T-helper 2 cell treated with Interferon-gamma antibody and Interleukin-4, amounts not matched to agents 5 μg/mL and 100 μg/mL, for 36 hours (primary cell): Measurements from ENCODE around the gene GPR180.
"Not testable (repeated sequence)": the region's sequence is repeated elsewhere in the genome, so short reads cannot be mapped to it uniquely, and the experiment has no call there.

Experiments
- DNase-seq: peaks from one replicate; pipeline ENCODE4 v3.0.0; 2021; ENCODE audit warnings: low spot score
- H3K27ac Mint-ChIP-seq: one replicate; pipeline ENCODE4 v1.8.0; 2021; ENCODE audit warnings: mild to moderate bottlenecking, mixed read lengths
- H3K27me3 Mint-ChIP-seq: one replicate; pipeline ENCODE4 v1.8.0; 2021; ENCODE audit warnings: low read depth, mixed read lengths
- H3K36me3 Mint-ChIP-seq: one replicate; pipeline ENCODE4 v1.8.0; 2021; ENCODE audit warnings: low read depth, mixed read lengths
- H3K4me1 Mint-ChIP-seq: one replicate; pipeline ENCODE4 v1.8.0; 2021; ENCODE audit warnings: low read depth, mixed read lengths
- H3K4me3 Mint-ChIP-seq: one replicate; pipeline ENCODE4 v1.8.0; 2022; ENCODE audit warnings: mild to moderate bottlenecking, moderate library complexity, mixed read lengths
- H3K9me3 Mint-ChIP-seq: one replicate; pipeline ENCODE4 v1.8.0; 2021; ENCODE audit warnings: mixed read lengths

GPR180 gene

GRCh38 chr13:94609196-94609595 lies 7.5 kb downstream of the GPR180 start:
- Mint-ChIP-seq H3K36me3 (peaks cover 32% of the 10 kb centered on the region), H3K4me1 (peaks cover 14% of the 10 kb centered on the region), H3K9me3 (no peaks in the 10 kb centered on the region), H3K4me3 (no peak overlapping the region), H3K27me3 (no peaks in the 10 kb centered on the region), H3K27ac (no peak overlapping the region)
- DNase-seq = no peak

DNA sequence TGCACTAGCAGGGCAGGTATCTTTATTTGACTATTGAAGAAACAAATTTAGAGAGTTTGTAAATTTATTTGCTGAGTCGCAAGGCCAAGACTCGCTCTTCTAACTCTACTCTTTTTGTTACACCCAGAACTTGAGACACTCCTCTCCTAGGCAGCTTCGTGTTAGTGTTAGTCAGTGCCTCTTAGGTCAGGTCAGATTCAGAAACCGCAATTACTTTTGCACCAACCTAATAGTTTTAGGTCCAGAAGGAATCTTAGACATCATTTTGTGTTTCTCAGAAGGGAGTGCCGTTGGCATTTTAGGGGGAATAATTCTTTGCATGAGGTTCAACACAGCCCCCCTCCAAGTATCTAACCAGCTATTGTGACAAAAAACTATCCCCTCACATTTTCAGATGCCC lies 8.8 kb downstream of the GPR180 start:
- Mint-ChIP-seq H3K27ac (no peak overlapping the region), H3K36me3 (peaks cover 36% of the 10 kb centered on the region)

GRCh38 chr13:94612050-94612449 lies 10.4 kb downstream of the GPR180 start:
- Mint-ChIP-seq H3K9me3 (no peaks in the 10 kb centered on the region), H3K4me3 (no peak overlapping the region), H3K36me3 (peaks cover 28% of the 10 kb centered on the region), H3K27me3 (no peaks in the 10 kb centered on the region), H3K4me1 (peaks cover 15% of the 10 kb centered on the region), H3K27ac (no peak overlapping the region)
- DNase-seq = no peak

More for the DNA sequence above, 8.8 kb downstream of the GPR180 start:
- Mint-ChIP-seq H3K4me3 (no peak overlapping the region), H3K9me3 (no peaks in the 10 kb centered on the region), H3K4me1 (peaks cover 14% of the 10 kb centered on the region), H3K27me3 (no peaks in the 10 kb centered on the region)
- DNase-seq = no peak

DNA sequence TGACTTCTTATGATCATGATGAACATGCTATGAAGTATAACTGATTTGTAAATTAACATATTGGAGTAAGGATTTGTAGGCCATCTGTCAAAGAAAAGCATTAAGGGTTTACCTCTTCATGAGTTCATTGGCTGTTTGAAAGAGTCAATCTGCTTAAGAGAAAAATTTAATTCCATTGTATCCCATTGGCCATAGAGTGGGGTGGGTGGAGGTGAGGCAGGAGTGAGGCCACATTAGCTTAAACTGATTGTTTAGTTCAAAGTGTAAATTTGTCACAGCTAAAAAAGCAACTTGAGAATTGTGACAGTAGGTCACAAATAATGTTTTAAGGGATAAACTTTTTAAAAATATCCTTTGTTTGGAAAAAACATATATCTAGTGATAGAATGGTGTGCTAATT lies 11.4 kb downstream of the GPR180 start:
- Mint-ChIP-seq H3K36me3 (peaks cover 23% of the 10 kb centered on the region), H3K4me1 (peaks cover 13% of the 10 kb centered on the region), H3K9me3 (no peaks in the 10 kb centered on the region), H3K4me3 (no peak overlapping the region), H3K27ac (no peak overlapping the region), H3K27me3 (no peaks in the 10 kb centered on the region)
- DNase-seq = no peak

GRCh38 chr13:94617389-94618000 lies 15.8 kb downstream of the GPR180 start:
- Mint-ChIP-seq H3K27me3 (no peaks in the 10 kb centered on the region), H3K36me3 (peaks cover 23% of the 10 kb centered on the region), H3K4me1 (peaks cover 9% of the 10 kb centered on the region), H3K27ac (no peak overlapping the region), H3K9me3 (no peaks in the 10 kb centered on the region), H3K4me3 (no peak overlapping the region)
- no peak for DNase-seq

DNA sequence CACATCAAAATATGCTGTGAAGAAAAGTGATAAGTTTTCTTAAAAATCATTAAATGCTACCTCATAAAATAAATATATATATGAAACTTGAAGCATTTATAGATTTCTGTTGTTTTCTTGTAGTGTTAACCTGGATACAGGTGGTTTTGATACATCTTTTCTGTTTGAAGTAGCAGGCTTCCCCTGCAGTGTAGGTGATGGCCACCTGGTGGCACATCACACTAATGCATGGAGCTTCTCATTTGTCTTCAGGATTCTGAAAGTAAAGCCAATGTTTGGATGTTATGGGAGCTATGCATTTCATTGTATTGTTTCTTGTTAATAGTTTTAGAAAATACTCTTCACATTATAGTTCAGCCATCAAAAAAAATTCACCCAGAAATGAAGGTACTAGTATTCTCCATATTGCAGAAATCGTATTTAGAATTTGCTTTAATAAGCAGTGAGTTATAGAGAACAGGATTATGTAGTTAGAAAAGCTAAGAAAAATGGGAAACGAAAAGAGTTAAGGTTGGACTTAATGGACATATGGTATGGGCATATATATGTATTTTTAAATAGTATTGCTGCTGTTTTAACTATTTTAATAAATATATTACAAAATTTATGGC lies 18.7 kb downstream of the GPR180 start:
- Mint-ChIP-seq H3K4me1 (peaks cover 9% of the 10 kb centered on the region), H3K4me3 (no peak overlapping the region), H3K9me3 (no peaks in the 10 kb centered on the region), H3K36me3 (peaks cover 24% of the 10 kb centered on the region), H3K27ac (no peak overlapping the region), H3K27me3 (no peaks in the 10 kb centered on the region)
- no peak for DNase-seq

DNA sequence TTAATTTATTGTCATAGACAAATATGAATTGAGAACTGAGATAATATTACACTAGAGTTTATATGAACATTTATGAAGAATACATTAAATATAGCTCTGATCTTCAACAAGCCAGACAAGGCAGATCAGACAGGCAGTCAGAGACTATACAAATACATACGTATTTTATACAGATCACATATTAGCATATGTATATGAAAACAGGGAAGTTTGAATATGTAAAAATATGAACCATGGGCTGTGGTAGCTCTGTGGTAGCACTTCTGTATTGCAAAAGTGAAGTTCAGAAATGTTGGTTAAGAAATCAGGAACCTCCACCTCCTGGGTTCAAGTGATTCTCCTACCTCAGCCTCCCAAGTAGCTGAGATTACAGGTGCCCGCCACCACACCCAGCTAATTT lies 20.7 kb downstream of the GPR180 start:
- no peak for DNase-seq
- Mint-ChIP-seq H3K36me3 (peaks cover 27% of the 10 kb centered on the region), H3K4me1 (peaks cover under 1% of the 10 kb centered on the region), H3K27ac (no peak overlapping the region), H3K27me3 (no peaks in the 10 kb centered on the region), H3K9me3 (no peaks in the 10 kb centered on the region), H3K4me3 (no peak overlapping the region)

DNA sequence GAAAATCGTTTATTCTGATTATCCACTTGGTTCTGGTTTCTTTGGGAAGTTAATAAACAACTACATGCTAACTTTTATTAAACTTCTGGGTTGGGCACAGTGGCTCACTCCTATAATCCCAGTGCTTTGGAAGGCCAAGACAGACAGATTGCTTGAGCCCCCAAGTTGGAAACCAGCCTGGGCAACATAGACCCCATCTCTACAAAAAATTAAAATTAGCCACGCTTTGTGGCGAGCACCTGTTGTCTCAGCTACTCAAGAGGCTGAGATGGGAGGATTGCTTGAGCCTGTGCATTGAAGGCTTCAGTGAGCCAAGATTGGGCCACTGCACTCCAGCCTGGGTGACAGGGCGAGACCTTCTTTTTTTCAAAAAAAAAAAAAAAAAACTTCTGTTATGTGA lies 21.7 kb downstream of the GPR180 start:
- H3K4me1 Mint-ChIP-seq = no peaks in the 10 kb centered on the region
- H3K27me3 Mint-ChIP-seq = no peaks in the 10 kb centered on the region
- H3K27ac Mint-ChIP-seq = no peak overlapping the region
- DNase-seq = no peak
- no peaks in the 10 kb centered on the region for H3K9me3 Mint-ChIP-seq
- H3K4me3 Mint-ChIP-seq = no peak overlapping the region
- H3K36me3 Mint-ChIP-seq = peaks cover 26% of the 10 kb centered on the region

DNA sequence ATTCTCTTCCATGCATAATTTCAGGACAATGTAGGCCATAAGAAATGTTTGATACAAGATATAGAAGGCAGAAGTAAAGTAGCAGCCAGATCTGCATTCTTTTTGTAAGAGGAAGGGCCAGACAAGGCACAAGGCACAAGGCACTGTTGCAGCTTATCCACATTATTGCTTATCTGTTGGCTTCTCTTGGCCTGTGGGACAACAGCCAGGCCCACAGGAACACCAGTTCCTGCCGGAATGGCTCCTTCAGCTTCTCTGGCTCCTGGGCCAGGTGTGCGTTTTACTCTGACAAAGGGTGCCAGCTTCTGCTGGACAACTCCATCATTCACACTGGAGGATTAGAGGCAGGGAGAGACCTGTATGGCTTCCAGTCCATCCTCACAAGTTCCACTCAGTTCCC lies 29.2 kb downstream of the GPR180 start:
- no peaks in the 10 kb centered on the region for H3K9me3 Mint-ChIP-seq
- no peaks in the 10 kb centered on the region for H3K27me3 Mint-ChIP-seq
- no peak for DNase-seq
- no peak overlapping the region for H3K4me3 Mint-ChIP-seq
- H3K4me1 Mint-ChIP-seq = no peaks in the 10 kb centered on the region
- H3K27ac Mint-ChIP-seq = no peak overlapping the region
- peaks cover 20% of the 10 kb centered on the region for H3K36me3 Mint-ChIP-seq

DNA sequence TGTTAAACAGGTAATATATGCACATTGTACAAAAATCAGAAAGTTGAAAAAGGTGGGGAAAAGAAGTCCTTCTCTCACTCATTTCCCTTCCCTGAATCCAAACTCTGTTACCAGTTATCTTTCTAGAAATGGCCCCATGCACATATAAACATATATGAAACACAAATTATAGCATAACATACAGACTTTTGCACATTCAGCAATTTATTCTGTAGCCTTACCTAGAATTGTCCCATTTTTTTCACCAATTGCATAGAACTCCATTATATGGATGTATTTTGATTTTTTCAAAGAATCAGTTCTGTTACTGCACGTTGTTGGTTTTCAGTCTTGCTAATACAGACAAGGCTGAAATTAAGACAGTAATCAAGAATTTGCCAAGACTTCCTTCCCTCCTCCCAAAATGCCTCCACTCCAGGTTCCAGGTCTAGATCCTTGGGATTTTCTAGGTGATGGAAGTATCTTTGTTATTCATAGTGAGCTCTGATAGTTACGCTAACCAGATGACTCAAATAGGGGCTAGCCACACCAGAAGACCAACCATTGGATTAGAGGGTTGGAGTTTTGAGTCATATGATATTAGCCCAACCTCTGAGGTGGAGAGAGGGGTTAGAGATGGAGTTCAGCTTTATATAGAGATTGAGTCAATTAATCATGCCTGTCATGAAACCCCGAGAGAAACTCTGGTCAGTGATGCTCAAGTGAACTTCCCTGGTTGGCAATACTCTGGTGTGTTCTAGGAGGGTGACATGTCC lies 30.7 kb downstream of the GPR180 start:
- Mint-ChIP-seq H3K36me3 (peaks cover 17% of the 10 kb centered on the region), H3K27ac (no peak overlapping the region), H3K4me1 (no peaks in the 10 kb centered on the region), H3K4me3 (no peak overlapping the region), H3K27me3 (no peaks in the 10 kb centered on the region), H3K9me3 (no peaks in the 10 kb centered on the region)
- DNase-seq = no peak

DNA sequence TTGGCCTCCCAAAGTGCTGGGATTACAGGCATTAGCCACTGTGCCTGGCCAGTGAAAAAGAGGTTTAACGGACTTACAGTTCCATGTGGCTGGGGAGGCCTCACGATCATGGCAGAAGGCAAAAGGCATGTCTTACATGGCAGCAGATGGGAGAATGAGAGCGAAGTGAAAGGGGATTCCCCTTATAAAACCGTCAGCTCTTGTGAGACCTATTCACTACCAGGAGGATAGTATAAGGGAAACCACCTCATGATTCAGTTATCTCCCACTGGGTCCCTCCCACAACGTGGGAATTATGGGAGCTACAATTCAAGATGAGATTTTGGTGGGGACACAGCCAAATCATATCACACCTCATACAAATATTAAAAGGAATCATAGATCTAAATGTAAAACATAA lies 34.4 kb downstream of the GPR180 start:
- H3K4me1 Mint-ChIP-seq, H3K27me3 Mint-ChIP-seq, H3K9me3 Mint-ChIP-seq, H3K4me3 Mint-ChIP-seq, DNase-seq, H3K36me3 Mint-ChIP-seq, H3K27ac Mint-ChIP-seq: not testable (repeated sequence)

- Mint-ChIP-seq H3K9me3 (no peaks in the 10 kb centered on the region), H3K36me3 (peaks cover 3% of the 10 kb centered on the region), H3K4me3 (no peak overlapping the region), H3K27me3 (no peaks in the 10 kb centered on the region), H3K4me1 (no peaks in the 10 kb centered on the region), H3K27ac (no peak overlapping the region)
- no peak for DNase-seq
Observed at GRCh38 chr13:94636942-94637578, 35.4 kb downstream of the GPR180 start.

GRCh38 chr13:94637677-94638076 lies 36.0 kb downstream of the GPR180 start:
- not testable (repeated sequence) for H3K27ac Mint-ChIP-seq, H3K4me1 Mint-ChIP-seq, DNase-seq, H3K36me3 Mint-ChIP-seq, H3K4me3 Mint-ChIP-seq, H3K27me3 Mint-ChIP-seq, H3K9me3 Mint-ChIP-seq

DNA sequence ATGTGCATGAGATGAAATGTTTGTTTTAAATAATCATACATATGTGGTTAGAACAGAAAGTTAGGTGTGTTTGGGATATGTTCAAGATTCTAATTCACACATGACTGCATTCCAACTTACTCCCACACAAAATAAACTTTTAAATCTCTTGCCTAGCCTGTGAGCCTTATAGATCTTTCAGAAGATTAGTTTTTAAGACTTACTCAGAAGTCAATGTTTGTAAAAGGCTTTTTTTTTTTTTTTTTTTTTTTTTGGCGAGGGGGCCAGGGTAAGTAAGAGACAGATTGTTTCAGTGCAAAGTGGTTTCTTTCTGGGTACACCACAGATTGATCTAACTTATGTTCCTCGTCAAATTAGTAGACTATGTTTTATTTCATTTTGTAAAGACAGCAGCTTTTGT lies 39.1 kb downstream of the GPR180 start:
- no peak for DNase-seq
- Mint-ChIP-seq H3K27ac (no peak overlapping the region), H3K4me1 (no peaks in the 10 kb centered on the region), H3K36me3 (no peaks in the 10 kb centered on the region), H3K4me3 (no peak overlapping the region), H3K9me3 (no peaks in the 10 kb centered on the region), H3K27me3 (no peaks in the 10 kb centered on the region)
